Muscle of leg (tissue), 11 donors: Measurements from ENCODE around the gene AUTS2. TPM values are rescaled to one million over a fixed set of nuclear protein-coding genes. Genes with fewer than 3 reads are reported as not detected.

Experiments used
- DNase-seq: peaks from one replicate; pipeline ENCODE4 v3.0.0; 2013
- H3K27ac ChIP-seq: one replicate; pipeline ENCODE4 v1.5.1; 2013; ENCODE audit warnings: mild to moderate bottlenecking, low read length, control low read depth
- H3K27me3 ChIP-seq: one replicate; pipeline ENCODE4 v1.6.1; 2013; ENCODE audit warnings: low read length; ENCODE audit not compliant: control insufficient read depth, insufficient read depth
- H3K36me3 ChIP-seq: one replicate; pipeline ENCODE4 v1.6.1; 2013; ENCODE audit warnings: low read length; ENCODE audit not compliant: control insufficient read depth, insufficient read depth
- H3K4me1 ChIP-seq: one replicate; pipeline ENCODE4 v1.6.1; 2013; ENCODE audit warnings: low read length; ENCODE audit not compliant: control insufficient read depth, insufficient read depth
- H3K4me3 ChIP-seq: one replicate; pipeline ENCODE4 v1.5.1; 2013; ENCODE audit warnings: low read length, control low read depth
- H3K9me3 ChIP-seq: replicated peaks from 2 replicates; pipeline ENCODE4 v1.6.1; 2013; ENCODE audit warnings: low read depth, low read length; ENCODE audit not compliant: control insufficient read depth
- WGBS: methylation state at CpG from one replicate; pipeline ENCODE4 v1.1.5; 2013; ENCODE audit warnings: missing lambda C conversion rate; ENCODE audit not compliant: insufficient coverage; 5-methylcytosine and 5-hydroxymethylcytosine counted together
- polyA plus RNA-seq, 8 donors: library from polyadenylated mRNA; unstranded; fragments of 120-200 nt; gene quantifications; one replicate each; pipeline versions ENCODE4 v1.2.1 to v1.2.3, GENCODE V29; 2013; ENCODE audit warnings: inconsistent platforms in 1 of 8, low replicate concordance in 1 of 8; ENCODE audit not compliant: insufficient read length in 8 of 8, insufficient read depth in 1 of 8
- total RNA-seq: library from RNA; stranded (reverse); fragments of 120-200 nt; gene quantifications from one replicate; pipeline ENCODE4 v1.2.4, GENCODE V29; 2013

AUTS2 gene
- total and polyA plus RNA-seq, 9 donors, result 28.6 to 92.3 (median 58.8) TPM

GRCh38 chr7:69837387-69838068 is 239.3 kb downstream of the AUTS2 start:
- no peak for DNase-seq
- Histone ChIP-seq H3K4me1 (no peaks in the 10 kb centered on the region), H3K27ac (no peak overlapping the region), H3K9me3 (no peaks in the 10 kb centered on the region), H3K4me3 (no peak overlapping the region), H3K27me3 (no peaks in the 10 kb centered on the region), H3K36me3 (no peaks in the 10 kb centered on the region)
- 58% methylated on average over 2 of the region's 6 CpGs for WGBS

GRCh38 chr7:69839782-69840181 is 241.5 kb downstream of the AUTS2 start:
- Histone ChIP-seq H3K9me3 (no peaks in the 10 kb centered on the region), H3K4me1 (no peaks in the 10 kb centered on the region), H3K27ac (no peak overlapping the region), H3K4me3 (no peak overlapping the region), H3K27me3 (no peaks in the 10 kb centered on the region), H3K36me3 (no peaks in the 10 kb centered on the region)
- WGBS, result no CpG with 5 or more reads among the region's 2 CpGs
- no peak for DNase-seq

GRCh38 chr7:69840248-69840647 is 242.0 kb downstream of the AUTS2 start:
- WGBS, result 80% methylated on average over 1 of the region's 3 CpGs
- DNase-seq, result no peak
- H3K27me3 ChIP-seq, result no peaks in the 10 kb centered on the region
- H3K36me3 ChIP-seq, result no peaks in the 10 kb centered on the region
- H3K9me3 ChIP-seq, result no peaks in the 10 kb centered on the region
- H3K4me3 ChIP-seq, result no peak overlapping the region
- H3K4me1 ChIP-seq, result no peaks in the 10 kb centered on the region
- H3K27ac ChIP-seq, result no peak overlapping the region

- no peaks in the 10 kb centered on the region for H3K36me3 ChIP-seq
- no CpG with 5 or more reads among the region's 2 CpGs for WGBS
- DNase-seq, result no peak
- H3K27me3 ChIP-seq, result no peaks in the 10 kb centered on the region
- H3K4me3 ChIP-seq, result no peak overlapping the region
- no peaks in the 10 kb centered on the region for H3K9me3 ChIP-seq
- H3K4me1 ChIP-seq, result no peaks in the 10 kb centered on the region
- no peak overlapping the region for H3K27ac ChIP-seq
Measured at GRCh38 chr7:69843653-69844052, 245.4 kb downstream of the AUTS2 start.

GRCh38 chr7:69844264-69844868 is 246.1 kb downstream of the AUTS2 start:
- no CpG with 5 or more reads among the region's 4 CpGs for WGBS
- no peaks in the 10 kb centered on the region for H3K4me1 ChIP-seq

GRCh38 chr7:69845721-69846495 is 247.6 kb downstream of the AUTS2 start:
- H3K27me3 ChIP-seq, result no peaks in the 10 kb centered on the region
- peak; percentile 21 for DNase-seq
- H3K36me3 ChIP-seq, result no peaks in the 10 kb centered on the region
- WGBS, result 57% methylated on average over 1 of the region's 3 CpGs
- H3K9me3 ChIP-seq, result no peaks in the 10 kb centered on the region
- H3K4me3 ChIP-seq, result no peak overlapping the region
- no peak overlapping the region for H3K27ac ChIP-seq
- H3K4me1 ChIP-seq, result no peaks in the 10 kb centered on the region

More at GRCh38 chr7:69844264-69844868, 246.1 kb downstream of the AUTS2 start:
- Histone ChIP-seq H3K27me3 (no peaks in the 10 kb centered on the region), H3K4me3 (no peak overlapping the region), H3K9me3 (no peaks in the 10 kb centered on the region), H3K36me3 (no peaks in the 10 kb centered on the region), H3K27ac (no peak overlapping the region)
- DNase-seq, result no peak

GRCh38 chr7:69847921-69848612 is 249.8 kb downstream of the AUTS2 start:
- DNase-seq, result no peak
- Histone ChIP-seq H3K27ac (no peak overlapping the region), H3K4me3 (no peak overlapping the region), H3K4me1 (no peaks in the 10 kb centered on the region), H3K36me3 (no peaks in the 10 kb centered on the region), H3K9me3 (no peaks in the 10 kb centered on the region), H3K27me3 (no peaks in the 10 kb centered on the region)
- WGBS, result 33% methylated on average over 1 of the region's 6 CpGs

- DNase-seq, result no peak
- H3K36me3 ChIP-seq, result no peaks in the 10 kb centered on the region
- no peaks in the 10 kb centered on the region for H3K27me3 ChIP-seq
- WGBS, result no CpG with 5 or more reads among the region's 2 CpGs
- H3K27ac ChIP-seq, result no peak overlapping the region
- no peaks in the 10 kb centered on the region for H3K4me1 ChIP-seq
- no peaks in the 10 kb centered on the region for H3K9me3 ChIP-seq
- H3K4me3 ChIP-seq, result no peak overlapping the region
Measured at GRCh38 chr7:69849268-69849667, 251.0 kb downstream of the AUTS2 start.

GRCh38 chr7:69857014-69857413 is 258.7 kb downstream of the AUTS2 start:
- Histone ChIP-seq H3K27ac (no peak overlapping the region), H3K9me3 (no peaks in the 10 kb centered on the region), H3K36me3 (no peaks in the 10 kb centered on the region), H3K4me1 (no peaks in the 10 kb centered on the region), H3K4me3 (no peak overlapping the region), H3K27me3 (no peaks in the 10 kb centered on the region)
- DNase-seq, result no peak
- WGBS, result 86% methylated on average over 4 of the region's 6 CpGs

- no CpG with 5 or more reads among the region's 1 CpG for WGBS
Measured at GRCh38 chr7:69858471-69858870, 260.2 kb downstream of the AUTS2 start.

More at GRCh38 chr7:69858471-69858870, 260.2 kb downstream of the AUTS2 start:
- Histone ChIP-seq H3K27me3 (no peaks in the 10 kb centered on the region), H3K4me3 (no peak overlapping the region), H3K4me1 (no peaks in the 10 kb centered on the region), H3K36me3 (no peaks in the 10 kb centered on the region), H3K9me3 (no peaks in the 10 kb centered on the region), H3K27ac (no peak overlapping the region)
- no peak for DNase-seq
